HK-2 (cell line): ENCODE measurements around the gene TMEM130.
A peak's percentile ranks its signal among the peaks of the same experiment; 100 is the strongest.

Experiments used
- DNase-seq: peaks from one replicate; pipeline ENCODE4 v3.0.0-alpha.2; 2018; ENCODE audit not compliant: unreplicated experiment

TMEM130 gene, protein sequence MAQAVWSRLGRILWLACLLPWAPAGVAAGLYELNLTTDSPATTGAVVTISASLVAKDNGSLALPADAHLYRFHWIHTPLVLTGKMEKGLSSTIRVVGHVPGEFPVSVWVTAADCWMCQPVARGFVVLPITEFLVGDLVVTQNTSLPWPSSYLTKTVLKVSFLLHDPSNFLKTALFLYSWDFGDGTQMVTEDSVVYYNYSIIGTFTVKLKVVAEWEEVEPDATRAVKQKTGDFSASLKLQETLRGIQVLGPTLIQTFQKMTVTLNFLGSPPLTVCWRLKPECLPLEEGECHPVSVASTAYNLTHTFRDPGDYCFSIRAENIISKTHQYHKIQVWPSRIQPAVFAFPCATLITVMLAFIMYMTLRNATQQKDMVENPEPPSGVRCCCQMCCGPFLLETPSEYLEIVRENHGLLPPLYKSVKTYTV

DNA sequence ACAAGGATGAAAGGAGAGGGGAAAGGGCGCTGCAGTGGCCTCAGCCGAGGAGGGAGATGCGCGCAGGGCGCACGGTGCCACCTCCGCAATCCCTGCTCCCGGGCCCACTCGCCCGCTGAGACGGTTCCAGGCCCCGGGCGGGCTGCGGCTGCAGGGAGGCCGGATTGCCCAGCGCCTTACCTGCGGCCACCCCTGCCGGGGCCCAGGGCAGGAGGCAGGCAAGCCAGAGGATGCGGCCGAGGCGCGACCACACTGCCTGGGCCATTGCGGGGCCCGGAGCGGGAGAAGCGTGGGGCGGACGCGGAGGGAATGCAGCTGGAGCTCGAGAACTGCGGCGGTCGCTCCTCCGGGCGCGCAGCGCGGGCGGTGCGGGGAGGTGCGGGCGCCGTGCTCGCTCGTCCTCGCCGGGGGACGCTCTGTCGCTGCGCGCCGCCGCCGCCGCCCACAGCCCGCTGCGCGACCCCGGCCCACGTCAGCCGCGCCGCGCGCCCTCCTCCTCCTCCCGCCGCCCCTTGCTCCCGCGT, at the start of gene TMEM130:
Gene TMEM130, minus strand, starts transcription at position 418 of the 524 bp plus-strand sequence. Its CDS starts 153 bp downstream, at position 265.
- no peak for DNase-seq

DNA sequence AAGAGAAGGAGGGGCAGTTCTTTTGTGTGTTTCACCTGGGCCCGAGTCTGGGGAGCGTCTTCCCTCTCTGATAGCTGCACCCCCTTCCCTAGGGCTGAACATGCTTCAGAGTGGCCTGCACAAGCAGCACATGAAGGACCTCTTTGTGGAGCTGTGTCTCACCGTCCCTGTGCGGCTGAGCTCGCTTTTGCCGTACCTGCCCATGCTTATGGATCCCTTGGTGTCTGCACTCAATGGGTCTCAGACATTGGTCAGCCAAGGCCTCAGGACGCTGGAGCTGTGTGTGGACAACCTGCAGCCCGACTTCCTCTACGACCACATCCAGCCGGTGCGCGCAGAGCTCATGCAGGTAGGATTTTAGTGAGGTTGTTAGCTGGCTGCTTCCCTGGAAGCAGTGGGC, 47.5 kb upstream of the TMEM130 start:
- DNase-seq = no peak

DNA sequence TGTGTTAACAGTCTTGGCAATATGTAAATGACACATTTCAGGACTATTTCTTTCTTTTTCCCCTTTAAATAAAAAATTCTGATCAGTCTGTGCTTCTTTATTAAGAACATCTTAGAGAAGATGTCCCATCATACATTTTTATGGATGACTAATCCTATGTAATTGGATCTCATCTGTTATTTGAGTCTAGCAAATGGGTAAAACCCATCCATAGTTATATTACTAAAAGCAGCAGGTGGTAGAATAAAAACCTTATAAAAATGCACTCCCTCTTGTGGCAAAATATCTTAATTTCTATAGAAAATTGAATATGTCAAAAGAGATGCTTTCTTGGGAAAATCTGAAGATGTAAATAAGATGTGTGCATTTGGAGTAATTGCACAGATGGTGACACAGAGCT, 43.8 kb upstream of the TMEM130 start:
- no peak for DNase-seq

DNA sequence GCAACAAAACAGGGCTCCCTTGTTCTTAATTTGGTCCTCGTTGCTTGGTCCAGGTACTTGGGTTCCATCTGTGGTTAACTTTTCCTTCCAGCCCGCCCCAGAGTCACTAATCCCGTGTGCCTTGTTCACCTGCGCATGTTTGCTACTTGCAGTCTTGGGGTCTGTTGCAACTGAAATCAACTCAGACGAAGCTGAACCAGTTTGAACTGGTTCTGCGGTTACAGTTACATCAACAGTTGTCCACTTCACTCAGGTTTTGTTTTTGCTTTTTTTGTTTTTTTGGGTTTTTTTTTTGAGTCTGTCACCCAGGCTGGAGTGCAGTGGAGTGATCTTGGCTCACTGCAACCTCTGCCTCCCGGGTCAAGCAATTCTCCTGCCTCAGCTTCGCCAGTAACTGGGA, 43.2 kb upstream of the TMEM130 start:
- no peak for DNase-seq

DNA sequence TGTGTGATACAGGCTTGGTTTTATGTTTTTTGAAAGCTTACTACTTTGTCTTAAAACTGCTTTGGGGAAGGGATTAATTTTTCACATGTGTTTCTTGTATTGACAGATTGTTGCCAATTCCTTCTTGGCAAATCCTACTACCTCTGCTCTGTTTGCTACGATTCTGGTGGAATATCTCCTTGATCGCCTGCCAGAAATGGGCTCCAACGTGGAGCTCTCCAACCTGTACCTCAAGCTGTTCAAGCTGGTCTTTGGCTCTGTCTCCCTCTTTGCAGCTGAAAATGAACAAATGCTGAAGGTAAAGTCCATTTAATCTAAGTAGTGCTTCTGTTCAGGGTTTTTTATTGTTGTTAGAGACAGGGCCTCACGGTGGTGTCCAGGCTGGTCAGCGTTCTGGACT, 42.1 kb upstream of the TMEM130 start:
- no peak for DNase-seq

DNA sequence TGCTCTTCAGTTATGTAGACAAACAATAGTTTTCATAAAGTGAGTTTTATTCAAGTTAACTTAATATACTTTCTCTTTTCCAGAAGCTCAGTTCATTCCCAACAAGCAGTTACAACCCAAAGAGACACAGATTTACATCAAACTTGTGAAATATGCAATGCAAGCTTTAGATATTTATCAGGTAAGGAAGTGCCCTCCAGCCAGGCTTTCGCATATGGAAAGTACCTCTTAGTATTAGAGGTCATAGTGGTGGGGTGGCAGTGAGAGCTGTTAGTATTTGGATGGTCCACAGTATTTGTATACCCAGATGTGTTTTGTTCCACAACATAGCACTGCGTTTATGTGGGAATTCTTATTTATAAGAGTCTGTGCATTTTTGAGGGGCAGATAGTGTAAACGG, 40.6 kb upstream of the TMEM130 start:
- no peak for DNase-seq

DNA sequence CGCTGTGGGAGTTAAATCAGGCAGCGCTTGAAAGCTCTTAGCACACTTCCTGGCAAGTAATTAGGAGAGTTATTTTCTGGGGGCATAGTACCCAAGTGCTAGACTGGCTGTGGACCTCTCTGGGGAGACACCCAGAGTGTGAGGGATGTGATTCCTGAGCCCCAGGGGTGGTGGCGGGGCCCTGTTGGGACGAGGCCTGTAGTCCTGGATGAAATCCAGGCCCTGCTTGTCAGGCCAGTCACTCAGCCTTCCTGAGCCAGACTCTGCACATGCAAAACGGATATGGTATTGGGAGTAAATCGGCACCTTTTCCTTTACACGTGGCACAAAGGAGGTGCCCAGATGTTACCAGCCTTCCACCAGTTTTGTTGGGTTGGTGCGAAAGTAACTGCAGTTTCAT, 39.7 kb upstream of the TMEM130 start:
- DNase-seq = no peak

DNA sequence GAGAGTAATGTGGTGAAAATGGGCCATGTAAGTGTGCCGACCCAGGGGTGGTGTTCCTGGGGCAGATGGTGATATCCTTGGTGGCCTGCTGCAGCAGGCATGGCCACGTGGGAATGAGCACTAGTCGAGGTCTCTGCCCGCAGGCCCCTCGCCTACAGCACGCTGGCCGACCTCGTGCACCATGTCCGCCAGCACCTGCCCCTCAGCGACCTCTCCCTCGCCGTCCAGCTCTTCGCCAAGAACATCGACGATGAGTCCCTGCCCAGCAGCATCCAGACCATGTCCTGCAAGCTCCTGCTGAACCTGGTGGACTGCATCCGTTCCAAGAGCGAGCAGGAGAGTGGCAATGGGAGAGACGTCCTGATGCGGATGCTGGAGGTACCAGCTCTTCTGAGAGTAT, 38.8 kb upstream of the TMEM130 start:
- no peak for DNase-seq

DNA sequence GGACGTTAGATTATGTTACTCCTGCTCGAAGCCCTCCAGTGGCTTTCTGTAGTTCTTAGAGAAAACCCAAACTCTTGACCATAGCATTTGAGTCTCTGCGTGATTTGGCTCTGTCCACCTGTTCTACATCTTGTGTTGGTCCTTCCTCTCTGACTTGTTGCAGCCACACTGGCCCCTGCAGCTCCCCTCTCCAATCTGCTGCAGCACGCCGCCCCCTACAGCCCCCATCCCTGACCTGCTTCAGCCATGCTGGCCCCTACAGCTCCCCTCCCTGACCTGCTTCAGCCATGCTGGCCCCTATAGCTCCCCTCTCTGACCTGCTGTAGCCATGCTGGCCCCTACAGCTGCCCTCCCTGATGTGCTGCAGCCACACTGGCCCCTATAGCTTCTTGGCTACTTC, 37.8 kb upstream of the TMEM130 start:
- DNase-seq = no peak

DNA sequence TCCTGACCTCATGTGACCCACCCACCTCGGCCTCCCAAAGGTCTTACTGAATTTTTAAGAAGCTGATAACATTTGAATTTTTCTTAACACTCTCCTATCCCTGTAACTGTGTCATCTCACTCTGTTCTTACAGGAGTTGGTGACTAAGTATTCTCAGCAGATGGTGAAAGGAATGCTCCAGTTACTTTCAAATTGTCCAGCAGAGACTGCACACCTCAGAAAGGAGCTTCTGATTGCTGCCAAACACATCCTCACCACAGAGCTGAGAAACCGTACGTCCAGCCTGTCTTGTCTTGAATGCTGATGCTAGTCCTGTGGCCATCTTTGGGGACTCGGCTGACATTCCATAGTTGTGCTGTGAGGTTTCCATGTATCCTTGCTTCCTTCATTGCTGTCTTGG, 33.4 kb upstream of the TMEM130 start:
- no peak for DNase-seq

DNA sequence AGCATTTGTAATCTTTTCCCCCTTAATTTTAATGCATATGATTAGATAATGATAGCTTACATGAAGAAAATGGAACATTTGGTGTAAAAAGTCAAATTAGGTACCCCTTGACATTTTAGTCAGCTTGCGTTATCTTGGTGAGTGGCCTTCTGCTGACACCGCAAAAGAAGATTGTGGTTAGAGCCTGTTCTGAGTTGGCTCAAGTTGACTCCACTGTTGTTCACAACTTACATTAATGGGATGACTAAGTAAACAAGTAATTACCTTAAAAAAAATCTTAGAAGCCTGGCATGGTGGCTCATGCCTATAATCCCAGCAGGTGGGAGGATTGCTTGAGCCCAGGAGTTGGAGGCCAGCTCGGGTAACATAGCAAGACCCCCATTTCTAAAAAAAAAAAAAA, 32.7 kb upstream of the TMEM130 start:
- no peak for DNase-seq

DNA sequence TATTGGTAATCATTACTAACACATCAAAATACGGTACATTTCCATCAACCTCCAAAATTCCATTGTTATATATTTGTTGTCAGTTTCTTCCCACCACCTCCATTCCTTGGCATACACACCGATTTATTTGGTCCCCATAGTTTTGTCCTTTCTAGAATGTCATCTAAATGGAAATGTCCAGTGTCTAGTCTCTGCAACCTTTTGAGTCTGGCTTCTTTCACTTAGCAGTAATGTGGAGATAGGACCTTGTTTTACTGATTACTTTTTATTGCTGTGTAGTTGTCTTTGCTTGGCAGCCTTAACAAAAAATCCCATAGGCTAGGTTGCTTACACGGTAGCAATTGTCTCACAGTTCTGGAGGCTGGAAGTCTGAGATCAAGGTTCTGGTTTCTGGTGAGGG, 31.0 kb upstream of the TMEM130 start:
- DNase-seq = no peak

DNA sequence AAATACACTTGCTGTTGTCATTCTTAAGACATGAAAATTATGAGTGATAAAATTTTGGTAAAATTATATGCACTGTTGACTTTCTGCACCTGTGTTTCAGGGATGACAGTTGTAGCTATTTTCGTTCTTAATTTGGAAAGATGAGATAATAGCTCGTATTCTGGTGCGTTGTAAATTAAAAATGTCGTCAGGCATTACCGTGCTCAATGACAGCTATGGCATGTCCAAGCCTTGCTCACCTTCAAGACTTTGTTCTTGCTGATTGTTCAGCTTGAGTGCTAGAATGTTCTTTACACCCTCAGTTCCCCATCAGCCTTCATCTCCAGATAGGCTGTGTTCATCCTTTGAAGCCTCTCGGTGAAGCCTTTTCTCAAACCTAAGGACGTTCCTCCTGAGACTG, 30.0 kb upstream of the TMEM130 start:
- DNase-seq = no peak

DNA sequence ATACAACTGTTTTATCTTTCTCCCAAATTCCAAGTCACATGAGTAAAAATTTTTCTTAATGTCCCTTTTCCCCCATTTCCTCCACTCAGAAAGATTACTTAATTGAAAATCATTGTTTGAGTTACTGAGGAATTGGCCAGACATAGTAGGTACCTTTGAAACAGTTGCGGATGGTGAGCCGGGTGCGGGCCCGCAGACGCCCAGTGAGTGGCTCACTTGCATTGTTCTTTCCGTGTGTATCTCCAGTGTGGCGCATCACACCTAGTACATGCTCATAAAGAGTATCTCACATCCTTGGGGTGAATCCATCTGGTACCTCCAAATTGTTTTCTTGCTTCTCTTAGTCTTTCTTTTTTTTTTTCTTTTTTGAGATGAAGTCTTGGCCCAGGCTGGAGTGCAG, 22.8 kb upstream of the TMEM130 start:
- no peak for DNase-seq

DNA sequence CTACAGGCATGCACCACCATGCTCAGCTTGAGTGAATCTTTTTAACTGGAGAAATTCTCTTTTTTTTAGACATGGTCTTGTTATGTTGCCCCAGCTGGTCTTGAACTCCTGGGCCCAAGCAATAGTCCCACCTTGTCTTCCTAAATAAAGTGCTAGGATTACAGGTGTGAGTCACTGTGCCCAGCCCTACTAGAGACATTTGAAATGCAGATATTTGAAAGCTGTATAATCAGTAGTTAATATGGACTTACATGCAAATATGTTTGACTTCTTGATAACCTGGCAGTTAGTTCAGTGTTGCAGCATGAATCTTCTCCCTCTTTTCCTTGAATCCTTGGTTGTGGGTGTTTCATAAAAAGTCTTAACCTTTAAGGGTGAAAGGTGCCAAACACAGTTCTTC, 17.2 kb upstream of the TMEM130 start:
- no peak for DNase-seq

DNA sequence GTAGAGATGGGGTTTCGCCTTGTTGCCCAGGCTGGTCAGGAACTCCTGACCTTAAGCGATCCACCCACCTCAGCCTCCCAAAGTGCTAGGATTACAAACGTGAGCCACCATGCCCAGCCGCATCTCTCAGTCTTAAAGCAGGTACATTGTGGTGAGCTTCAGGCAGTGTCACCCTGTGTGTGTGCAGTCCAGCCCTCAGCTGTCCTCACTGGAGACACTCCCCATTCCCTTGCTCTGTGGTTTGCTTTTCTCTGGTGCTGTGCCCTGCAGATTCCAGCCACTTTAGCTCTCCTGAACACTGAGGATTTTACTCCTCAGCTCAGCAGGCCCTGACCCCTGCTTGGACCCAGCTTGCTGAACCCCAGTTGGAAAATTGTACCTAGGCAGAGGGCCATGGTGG, 14.6 kb upstream of the TMEM130 start:
- DNase-seq = no peak

DNA sequence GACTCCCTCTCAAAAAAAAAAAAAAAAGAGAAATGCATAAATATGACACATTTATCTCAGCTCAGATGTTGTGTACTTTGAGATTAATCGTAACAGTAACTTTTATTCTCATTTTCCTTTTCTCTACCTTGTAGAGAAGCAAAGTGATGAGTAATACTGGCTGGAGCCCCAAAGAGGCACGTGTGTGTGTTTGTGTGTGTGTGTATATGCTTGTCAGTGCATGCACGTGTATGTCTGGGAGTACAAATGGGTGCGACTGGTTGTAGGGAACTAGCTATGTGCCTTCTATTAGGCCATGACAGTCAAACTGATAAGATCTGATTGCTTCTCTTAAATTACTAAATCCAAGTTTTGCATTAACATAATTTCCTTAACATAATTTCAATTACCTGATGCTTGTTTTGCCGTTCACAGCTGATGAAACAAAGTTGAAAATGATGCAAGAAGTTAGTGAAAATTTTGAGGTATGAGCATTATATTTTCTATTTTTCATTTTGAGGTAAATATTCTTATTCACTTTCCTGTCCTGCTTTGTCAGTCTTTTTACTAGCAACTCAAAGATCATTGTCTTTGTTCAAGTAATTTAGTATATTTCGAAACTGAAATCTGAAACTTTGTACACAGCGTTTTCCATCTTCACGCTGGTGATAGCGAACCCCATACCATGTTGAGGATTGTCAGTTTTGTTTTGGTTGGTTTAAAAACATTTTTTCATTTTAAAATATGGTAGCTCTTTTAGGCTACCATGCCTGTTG, 11.9 kb upstream of the TMEM130 start:
- DNase-seq = no peak

DNA sequence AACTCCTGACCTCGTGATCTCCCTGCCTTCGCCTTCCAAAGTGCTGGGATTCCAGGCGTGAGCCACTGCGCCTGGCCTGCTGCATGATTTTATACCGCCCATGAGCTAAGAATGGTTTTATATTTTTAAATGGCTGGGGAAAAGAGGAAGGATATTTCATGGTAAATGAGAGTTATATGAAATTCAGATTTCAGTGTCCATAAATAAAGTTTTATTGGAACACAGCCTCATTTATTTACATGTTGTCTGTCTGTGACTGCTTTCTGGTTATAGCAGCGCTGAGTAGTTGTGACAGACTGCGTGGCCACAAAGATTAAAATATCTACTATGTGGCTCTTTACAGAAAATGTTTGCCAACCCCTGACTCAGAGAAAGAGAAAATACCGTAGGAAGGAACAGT, 10.7 kb upstream of the TMEM130 start:
- no peak for DNase-seq

DNA sequence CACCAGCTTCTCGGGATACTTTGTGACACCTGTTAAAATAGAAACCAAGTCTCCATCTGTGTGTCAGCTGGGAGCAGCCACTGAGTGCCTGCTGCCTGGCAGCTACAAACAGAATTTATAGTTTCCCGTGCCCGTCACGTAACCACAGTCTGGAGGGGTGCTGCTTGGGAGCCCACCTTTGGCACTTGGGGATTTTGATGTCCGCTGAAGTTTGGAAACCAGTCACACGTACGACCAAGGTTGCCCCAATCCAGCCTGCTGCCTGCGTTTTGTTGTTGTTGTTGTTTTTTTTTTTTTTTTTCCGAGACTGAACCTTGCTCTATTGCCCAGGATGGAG, 10.1 kb upstream of the TMEM130 start:
- DNase-seq = no peak

DNA sequence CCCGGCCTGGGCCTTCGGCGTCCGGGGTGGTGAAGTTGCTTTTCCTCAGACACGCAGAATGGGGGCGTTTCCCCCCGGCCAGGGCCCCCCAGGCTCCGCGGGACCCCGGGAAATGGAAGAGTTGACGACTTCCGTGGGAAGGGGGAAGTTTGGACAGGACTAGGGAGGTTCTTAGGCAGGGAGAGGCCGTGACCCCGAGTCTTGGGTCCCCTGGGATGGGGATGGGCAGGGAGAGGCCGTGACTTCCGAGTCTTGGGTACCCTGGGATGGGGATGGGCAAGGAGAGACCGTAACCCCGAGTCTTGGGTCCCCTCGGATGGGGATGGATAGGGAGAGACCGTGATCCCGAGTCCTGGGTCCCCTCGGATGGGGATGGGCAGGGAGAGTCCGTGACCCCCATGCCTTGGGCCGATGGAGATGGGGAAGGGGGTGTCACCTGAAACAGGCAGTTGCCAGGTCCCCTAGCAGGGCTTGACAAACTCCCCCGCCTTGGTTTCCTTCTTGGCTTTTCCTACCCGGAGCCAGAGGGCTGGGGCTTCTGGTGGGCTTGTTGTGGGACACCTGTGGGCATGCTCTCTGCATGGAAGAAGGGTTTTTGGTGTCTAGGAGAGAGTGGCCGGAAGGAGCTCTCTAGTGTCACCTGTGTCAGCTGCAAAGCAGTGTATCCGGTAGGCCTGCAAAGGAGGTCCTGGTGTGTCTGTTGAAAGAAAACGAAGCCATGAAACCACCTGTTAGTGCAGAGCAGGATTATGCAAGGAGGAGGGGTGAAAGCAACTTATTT, 9.6 kb upstream of the TMEM130 start:
- DNase-seq = no peak

DNA sequence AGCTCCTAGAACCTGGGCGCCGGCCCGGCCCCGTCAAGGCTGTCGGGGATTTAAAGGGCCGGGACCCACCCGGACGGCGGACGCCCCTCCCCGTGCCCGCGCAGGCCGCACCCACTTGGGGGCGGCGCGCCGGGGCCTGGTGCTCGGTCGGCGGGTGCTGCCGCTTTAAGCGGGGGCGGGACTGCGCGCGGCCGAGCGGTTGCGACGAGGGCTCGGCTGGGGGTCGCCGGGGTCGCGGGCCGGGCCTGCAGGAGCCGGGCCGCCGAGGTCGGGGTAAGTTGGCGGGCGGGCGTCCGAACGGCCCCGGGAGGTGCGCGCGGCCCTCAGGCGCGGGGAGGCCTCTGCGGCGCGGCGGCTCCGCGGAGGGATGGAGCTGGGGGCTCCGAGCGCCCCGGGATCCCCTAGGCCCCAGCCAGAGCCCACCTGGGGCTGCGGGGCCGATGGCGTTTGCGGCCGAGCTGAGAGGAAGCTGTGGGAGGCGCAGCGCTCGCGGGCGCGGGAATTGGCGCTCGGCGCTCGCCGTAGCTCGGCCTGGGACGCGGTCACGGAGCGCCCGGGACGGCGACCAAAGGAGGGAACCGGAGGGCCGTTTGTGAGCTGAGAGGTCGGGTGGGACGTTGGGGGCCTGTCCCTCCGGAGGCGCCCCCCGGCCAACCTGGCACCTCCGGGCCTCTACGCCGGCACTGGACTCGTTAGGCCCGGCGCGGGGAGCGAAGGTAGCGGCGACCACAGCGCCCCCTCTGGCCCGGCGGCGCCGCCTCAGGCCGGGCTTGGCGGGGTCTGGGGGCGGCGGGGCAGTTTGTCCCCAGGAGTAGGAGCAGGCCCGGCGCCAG, 8.8 kb upstream of the TMEM130 start, which contains the start of gene TRRAP:
Gene TRRAP, plus strand, starts transcription at position 168 of the 833 bp plus-strand sequence. CDS start 2,619 bp downstream, outside the sequence.
- peak; percentile 67 for DNase-seq
